Activated CD4-positive, alpha-beta T cell treated with anti-CD3 and anti-CD28 coated beads, Interleukin-2, amount 50 U/mL, for 16 hours (primary cell): ENCODE data around the gene GSTK1.
"Not testable (repeated sequence)": the region's sequence is repeated elsewhere in the genome, so short reads cannot be mapped to it uniquely, and the experiment has no call there.

Experiments used
- DNase-seq: peaks from one replicate; pipeline ENCODE4 v3.0.0-alpha.2; 2020

The GSTK1 gene

GRCh38 chr7:143263266-143264195 is at the start of gene GSTK1:
TSS of gene GSTK1 (plus strand) at chr7:143263441. CDS start at chr7:143263514, 73 bp downstream.
- DNase-seq, result peak; percentile 88

DNA sequence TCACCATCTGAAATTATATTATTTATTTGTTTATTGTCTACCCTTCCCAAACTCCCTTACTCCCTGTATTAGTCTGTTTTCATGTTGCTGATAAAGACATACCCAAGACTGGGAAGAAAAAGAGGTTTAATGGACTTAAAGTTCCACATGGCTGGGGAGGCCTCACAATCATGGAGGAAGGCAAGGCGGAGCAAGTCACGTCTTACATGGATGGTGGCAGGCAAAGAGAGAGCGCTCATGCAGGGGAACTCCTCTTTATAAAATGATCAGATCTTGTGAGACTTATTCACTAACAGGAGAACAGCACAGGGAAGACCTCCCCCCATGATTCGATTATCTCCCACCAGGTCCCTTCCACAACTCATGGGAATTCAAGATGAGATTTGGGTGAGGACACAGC is 49.8 kb upstream of the GSTK1 start:
- not testable (repeated sequence) for DNase-seq

DNA sequence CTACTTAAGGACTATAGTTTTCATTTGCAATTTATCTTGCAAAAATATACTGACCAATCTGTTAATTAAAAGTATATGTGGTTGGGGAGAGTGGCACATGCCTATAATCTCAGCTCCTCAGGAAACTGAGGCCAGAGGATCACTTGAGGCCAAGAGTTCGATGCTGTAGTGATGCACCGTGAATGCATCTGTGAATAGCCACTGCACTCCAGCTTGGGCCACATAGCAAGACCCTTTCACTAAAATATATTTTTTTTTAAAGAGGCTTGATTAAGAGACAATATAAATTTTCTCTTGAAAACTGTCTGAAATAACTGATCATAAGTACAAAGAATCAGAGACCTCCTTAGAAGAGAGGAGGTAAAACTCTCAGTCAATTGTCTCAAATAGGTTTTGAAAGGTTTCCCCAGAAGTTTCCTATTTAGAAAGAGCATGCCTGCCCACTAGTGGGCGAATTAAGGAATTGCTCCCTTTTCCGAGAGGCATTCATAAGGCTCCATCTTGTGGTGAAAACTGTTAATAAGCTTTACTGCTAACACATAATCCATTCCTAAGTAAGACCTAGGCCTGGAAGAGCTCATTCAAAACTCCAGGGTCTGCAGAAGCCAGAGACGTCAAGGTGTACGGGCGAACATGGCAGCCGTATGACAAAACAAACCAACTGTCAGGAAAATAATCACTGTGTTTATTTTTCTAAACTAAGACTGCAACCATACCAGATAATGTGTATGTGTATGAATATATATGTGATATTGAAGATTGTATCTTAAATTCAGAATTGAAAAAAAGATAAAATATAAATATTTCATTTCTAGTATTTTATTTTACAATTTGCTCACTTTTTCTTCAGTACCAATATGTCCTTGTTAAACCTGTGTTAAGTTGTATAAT is 48.2 kb upstream of the GSTK1 start:
- peak; percentile 84 for DNase-seq

- no peak for DNase-seq
These were observed 47.1 kb upstream of the GSTK1 start for GRCh38 chr7:143216151-143216550.

DNA sequence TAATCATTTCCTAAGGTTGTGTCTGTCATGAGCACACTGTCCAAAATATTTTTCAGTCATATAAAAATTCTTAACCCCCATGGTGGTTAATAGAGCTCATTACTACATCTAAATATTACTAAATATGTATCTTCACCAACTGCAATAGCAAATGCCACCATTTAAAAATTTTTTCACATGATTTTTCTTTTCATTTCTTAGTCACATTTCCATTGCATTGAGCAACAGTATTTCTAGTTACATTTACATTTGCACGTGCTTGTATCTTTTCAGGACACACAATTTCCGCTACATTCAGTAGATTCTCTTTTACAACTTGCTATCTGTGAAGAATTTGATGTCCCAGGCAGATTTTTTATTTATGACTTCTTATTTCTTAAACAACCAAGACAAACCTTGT is 46.6 kb upstream of the GSTK1 start:
- no peak for DNase-seq

- no peak for DNase-seq
These were observed 45.4 kb upstream of the GSTK1 start for GRCh38 chr7:143217806-143218205.

GRCh38 chr7:143221286-143221685 is 42.0 kb upstream of the GSTK1 start:
- no peak for DNase-seq

DNA sequence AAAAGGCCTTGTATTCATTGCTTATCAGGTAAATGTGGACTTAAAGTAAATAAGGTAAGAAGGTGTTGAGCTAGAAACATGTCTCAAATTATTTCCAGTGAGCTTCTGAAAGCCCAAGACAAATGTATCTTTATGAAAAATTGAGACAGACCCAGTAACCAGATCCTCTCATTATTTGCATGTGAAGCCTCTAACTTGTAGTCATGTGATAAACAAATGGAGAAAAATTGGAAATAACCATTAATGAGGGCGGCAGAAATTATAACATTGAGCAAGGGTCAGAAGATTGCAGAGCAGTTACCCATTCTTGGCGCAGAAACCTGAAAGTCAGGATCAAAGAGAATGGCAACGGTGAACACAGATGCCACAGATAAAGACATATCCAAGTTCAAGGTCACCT is 41.5 kb upstream of the GSTK1 start, which contains the start of gene TAS2R40:
TAS2R40 (plus strand) TSS at position 301 of the 400 bp plus-strand sequence; CDS start at position 343, 42 bp downstream.
- DNase-seq, result no peak

- DNase-seq, result no peak
These were observed 40.5 kb upstream of the GSTK1 start for GRCh38 chr7:143222782-143223181.

- no peak for DNase-seq
These were observed 39.5 kb upstream of the GSTK1 start for GRCh38 chr7:143223784-143224183.

DNA sequence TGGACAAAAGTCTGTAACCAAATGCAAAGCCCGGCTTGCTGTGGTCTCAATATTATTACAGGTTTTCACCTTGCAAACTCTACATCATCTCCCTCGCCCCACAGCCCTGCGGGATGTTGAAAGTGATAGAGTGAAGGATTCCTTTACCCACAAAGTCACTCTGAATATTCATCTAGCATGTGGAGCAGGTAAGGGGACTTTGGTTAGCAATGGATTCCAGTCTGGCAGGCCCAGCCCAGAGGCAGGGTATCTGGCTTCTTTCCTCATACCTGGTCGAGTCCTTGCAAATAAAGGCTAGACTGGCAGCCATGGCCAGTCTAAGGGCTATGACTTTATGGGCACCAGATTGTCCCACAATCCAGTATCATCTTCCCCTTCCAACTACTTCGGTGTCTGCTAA is 38.2 kb upstream of the GSTK1 start:
- no peak for DNase-seq

DNA sequence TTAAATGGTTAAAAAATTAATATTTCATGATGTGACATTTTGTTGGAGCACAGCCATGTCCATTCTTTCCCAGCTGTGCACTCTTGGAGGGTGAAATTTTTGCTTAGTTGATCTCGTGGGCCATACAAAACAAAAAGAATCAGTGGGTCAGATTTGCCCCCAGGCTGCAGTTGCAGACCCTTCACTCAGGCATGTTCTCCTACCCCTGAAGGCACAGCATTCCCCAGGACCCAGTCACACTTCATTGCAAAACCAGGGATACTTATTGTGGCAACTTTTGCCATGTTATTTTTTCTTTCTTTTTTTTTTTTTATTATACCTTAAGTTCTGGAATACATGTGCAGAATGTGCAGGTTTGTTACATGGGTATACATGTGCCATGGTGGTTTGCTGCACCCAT is 35.4 kb upstream of the GSTK1 start:
- no peak for DNase-seq

GRCh38 chr7:143229054-143229790 is 34.0 kb upstream of the GSTK1 start:
- DNase-seq, result no peak

DNA sequence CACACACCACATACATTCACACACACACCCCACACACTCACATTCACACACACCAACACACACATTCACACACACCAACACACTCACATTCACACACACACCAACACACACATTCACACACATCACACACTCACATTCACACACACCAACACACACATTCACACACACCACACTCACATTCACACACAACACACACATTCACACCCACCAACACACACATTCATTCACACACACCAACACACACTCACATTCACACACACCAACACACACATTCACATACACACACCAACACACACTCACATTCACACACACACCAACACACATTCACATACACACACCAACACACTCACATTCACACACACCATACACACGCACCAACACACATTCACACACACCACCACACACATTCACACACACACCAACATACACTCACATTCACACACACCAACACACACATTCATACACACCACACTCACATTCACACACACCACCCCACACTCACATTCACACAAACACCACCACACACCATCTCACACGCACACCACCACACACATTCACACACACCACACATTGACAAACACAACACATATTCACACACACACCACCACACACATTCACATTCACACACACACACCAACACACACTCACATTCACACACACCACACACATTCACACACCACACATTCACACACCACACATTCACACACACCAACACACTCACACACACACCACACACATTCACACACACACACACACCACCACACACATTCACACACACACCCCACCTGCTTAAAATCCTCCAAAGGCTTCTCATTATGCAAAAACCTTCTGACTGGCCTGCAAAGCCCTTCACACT is 32.4 kb upstream of the GSTK1 start:
- no peak for DNase-seq

- no peak for DNase-seq
These were observed 29.3 kb upstream of the GSTK1 start for GRCh38 chr7:143233816-143234532.

DNA sequence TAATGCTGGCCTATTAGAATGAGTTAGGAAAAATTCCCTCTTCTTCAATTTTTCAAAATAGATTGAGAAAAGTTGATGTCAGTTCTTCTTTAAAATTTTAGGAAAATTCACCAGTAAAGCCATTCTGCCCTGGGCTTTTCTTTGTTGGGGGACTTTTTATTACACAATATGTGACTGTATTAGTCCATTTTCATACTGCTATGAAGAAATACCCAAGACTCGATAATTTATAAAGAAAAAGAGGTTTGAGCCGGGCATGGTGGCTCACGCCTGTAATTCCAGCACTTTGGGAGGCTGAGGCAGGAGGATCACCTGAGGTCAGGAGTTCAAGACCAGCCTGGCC is 28.7 kb upstream of the GSTK1 start:
- DNase-seq, result no peak

GRCh38 chr7:143235561-143235960 is 27.7 kb upstream of the GSTK1 start:
- DNase-seq, result no peak

DNA sequence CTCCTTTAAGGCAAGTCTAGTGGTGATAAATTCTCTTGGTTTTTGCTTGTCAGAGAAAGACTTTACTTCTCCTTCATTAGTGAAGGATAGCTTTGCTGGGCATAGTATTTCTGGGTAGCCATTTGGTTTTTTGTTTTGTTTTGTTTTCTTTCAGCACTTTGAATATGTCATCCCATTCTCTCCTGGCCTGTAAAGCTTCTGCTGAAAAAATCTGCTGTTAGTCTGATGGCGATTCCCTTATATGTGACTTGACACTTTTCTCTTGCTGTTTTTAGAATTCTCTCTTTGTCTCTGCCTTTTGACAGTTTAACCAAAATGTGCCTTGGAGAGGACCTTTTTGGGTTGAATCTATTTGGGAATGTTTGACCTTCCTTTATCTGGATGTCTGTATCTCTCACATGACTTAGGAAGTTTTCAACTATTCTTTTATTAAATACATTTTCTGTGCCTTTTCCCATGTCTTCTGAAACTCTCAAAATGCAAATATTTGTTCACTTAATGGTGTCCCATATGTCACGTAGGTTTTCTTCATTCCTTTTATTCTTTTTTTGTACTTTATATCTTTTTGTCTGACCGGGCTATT is 26.7 kb upstream of the GSTK1 start:
- DNase-seq, result no peak

GRCh38 chr7:143237366-143237765 is 25.9 kb upstream of the GSTK1 start:
- no peak for DNase-seq

DNA sequence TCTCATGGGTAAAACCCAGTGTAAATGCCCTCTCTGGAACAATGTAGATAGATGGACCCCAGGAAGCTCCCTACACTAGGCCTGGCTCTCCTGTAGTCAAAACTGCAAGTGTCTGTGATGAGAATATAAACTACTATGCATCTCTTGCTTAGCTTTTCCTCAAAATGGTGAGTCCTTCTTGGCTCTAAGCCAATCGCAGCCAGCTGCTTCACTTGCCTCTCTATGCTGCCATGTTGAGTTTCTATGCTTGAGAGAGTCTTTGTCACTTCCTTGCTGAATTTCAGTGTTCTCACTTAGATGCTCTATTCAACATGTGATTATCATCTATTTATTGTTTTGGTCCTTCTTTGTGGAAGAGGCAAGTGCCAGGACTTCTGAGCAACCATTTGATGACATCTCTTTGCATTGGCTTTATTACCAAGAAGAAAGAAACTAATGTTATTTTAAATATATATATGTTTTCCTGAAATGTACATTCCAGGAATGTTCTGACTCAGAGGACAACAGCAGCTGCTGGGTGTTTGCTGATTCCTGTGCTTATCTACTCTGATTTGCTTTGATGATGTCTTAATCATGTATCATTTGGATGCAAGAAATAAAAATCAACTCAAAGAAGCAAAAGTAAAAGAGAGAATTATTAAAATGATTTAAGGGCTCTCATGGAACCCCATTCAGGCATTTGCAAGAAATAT is 24.8 kb upstream of the GSTK1 start:
- DNase-seq, result no peak
